ENCODE results near the gene IVL.

GRCh38 chr1:152861374-152861773, 47.0 kb upstream of the IVL start:
- TF ChIP-seq POLR2AphosphoS5 (IDR thresholded peaks at IDR 0.05) (no peak), CTCF (IDR thresholded peaks at IDR 0.05) (no peak)
